Measurements from ENCODE around the gene GAPDHS. TPM values are rescaled to one million over a fixed set of nuclear protein-coding genes. Genes with fewer than 3 reads are reported as not detected.

GAPDHS gene
- total and polyA plus RNA-seq, 2 donors (not counting 1 experiment from before 2014, with no cell fraction given): not detected

DNA sequence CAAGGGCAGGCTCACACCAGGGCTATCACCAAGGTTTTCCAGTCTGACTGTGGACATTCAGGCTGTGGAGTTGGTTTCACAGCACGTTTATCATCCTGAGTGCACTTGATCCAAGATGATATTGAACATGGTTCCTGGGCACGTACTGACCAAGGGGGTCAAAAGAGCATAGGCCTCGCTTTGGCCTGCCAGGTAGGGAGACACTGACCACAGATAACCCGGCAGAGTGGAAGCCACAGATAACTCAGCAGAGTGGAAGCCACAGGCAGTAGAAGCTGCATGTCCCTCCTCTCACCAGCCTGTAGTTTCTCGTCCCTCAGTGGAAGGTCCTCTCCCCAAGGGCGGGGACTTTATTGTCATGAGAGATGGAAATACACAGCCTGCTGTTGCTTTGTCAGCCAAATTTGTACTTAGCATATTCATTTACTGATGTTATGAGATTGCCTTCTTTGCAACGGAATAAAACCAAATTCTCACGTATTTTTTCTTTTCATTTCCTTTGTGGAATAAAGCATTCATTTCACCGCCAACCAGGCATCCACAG lies 34.2 kb upstream of the GAPDHS start:
- no peaks in the 10 kb centered on the region for H3K9me3 Mint-ChIP-seq (ENCODE audit: insufficient read depth)
- Histone ChIP-seq H3K9me3 (ENCODE audit: control extremely low read depth in 1 of 3, control insufficient read depth in 2 of 3, insufficient read depth in 1 of 3, low read length in 2 of 3) (no peaks in the 10 kb centered on the region), H3K79me2 (ENCODE audit: control insufficient read depth, insufficient read depth, low read length) (no peaks in the 10 kb centered on the region), H3K4me2 (replicated peaks; ENCODE audit: low read depth, low read length, poor library complexity, severe bottlenecking) (no peak overlapping the region), H3K27ac (ENCODE audit: low read length in 2 of 2) (no peak overlapping the region), H2AFZ (ENCODE audit: insufficient read depth, low read depth, low read length, poor library complexity, severe bottlenecking) (no peak overlapping the region), H3K4me1 (ENCODE audit: control insufficient read depth in 2 of 2, insufficient read depth in 2 of 2, low read length in 2 of 2) (peaks cover 6 to 11% of the 10 kb centered on the region in 2 donors), H3K36me3 (replicated peaks in 1 of 2; ENCODE audit: control extremely low read depth in 1 of 2, control insufficient read depth in 1 of 2, extremely low read depth in 1 of 2, insufficient read depth in 2 of 2, low read length in 1 of 2) (no peaks in the 10 kb centered on the region), H3K27me3 (replicated peaks in 1 of 4; ENCODE audit: control extremely low read depth in 1 of 4, control insufficient read depth in 3 of 4, insufficient read depth in 4 of 4, low read length in 3 of 4) (peaks cover 0 to 17% (median 2%) of the 10 kb centered on the region in 4 experiments), H3K9ac (ENCODE audit: low read length) (no peak overlapping the region), H4K20me1 (ENCODE audit: control insufficient read depth, insufficient read depth, low read length, poor library complexity, severe bottlenecking) (no peaks in the 10 kb centered on the region), H3K4me3 (ENCODE audit: control extremely low read depth in 1 of 5, extremely low read depth in 1 of 5, insufficient read depth in 1 of 5, low read depth in 2 of 5, low read length in 4 of 5) (no peak overlapping the region)
- intact Hi-C loops (cut with micrococcal nuclease): loop anchor here (10.0 kb wide), 1 partner anchor 354 kb away; the partner anchor contains the start of gene FXYD7
- WGBS (ENCODE audit: insufficient coverage): 75% methylated on average over 4 of the region's 9 CpGs
- no peak overlapping the region for H3K27ac Mint-ChIP-seq
- no peak overlapping the region for H3K4me3 Mint-ChIP-seq
- no peak for TF ChIP-seq EZH2 (IDR thresholded peaks at IDR 0.05; ENCODE audit: borderline replicate concordance, insufficient read depth, low read depth, low read length, poor library complexity, severe bottlenecking)
- TF ChIP-seq CTCF (IDR thresholded peaks at IDR 0.05): no peak
- ChIA-PET CTCF (no interaction called here), POLR2A (no interaction called here)
- DNase-seq (no peak), ATAC-seq (ENCODE audit: low read depth) (no peak)
- peaks cover 8% of the 10 kb centered on the region for H3K4me1 Mint-ChIP-seq
- peaks cover 20% of the 10 kb centered on the region for H3K27me3 Mint-ChIP-seq

DNA sequence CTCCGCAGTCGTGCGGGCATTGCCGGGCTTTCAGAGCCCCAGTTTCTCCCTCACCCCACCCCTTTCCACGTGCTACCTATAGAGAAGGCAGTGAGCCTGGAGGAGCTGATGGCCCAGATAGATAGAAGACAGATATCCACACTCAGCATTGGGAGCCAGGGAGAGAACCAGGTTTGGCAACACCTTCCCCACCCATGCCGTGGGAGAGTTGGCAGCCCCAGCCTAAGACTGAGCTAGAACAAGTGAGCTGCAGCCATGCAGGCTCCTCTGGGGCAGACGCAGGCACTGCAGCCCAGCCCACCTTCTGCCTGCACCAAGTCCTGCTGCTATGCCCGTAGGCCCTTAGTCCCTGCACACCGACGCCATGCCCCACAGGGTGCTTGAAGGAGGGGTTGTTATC lies 32.6 kb upstream of the GAPDHS start:
- H3K27me3 Mint-ChIP-seq: peaks cover 27% of the 10 kb centered on the region
- no peaks in the 10 kb centered on the region for H4K20me1 ChIP-seq (ENCODE audit: control insufficient read depth, insufficient read depth, low read length, poor library complexity, severe bottlenecking)
- H3K36me3 ChIP-seq (replicated peaks in 1 of 2; ENCODE audit: control extremely low read depth in 1 of 2, control insufficient read depth in 1 of 2, extremely low read depth in 1 of 2, insufficient read depth in 2 of 2, low read length in 1 of 2): no peaks in the 10 kb centered on the region
- H3K27me3 ChIP-seq (replicated peaks in 1 of 4; ENCODE audit: control extremely low read depth in 1 of 4, control insufficient read depth in 3 of 4, insufficient read depth in 4 of 4, low read length in 3 of 4): peaks cover 0 to 14% (median 2%) of the 10 kb centered on the region in 4 experiments
- no peak overlapping the region for H3K9ac ChIP-seq (ENCODE audit: low read length)
- 96% methylated on average over 3 of the region's 10 CpGs for WGBS (ENCODE audit: insufficient coverage)
- intact Hi-C loops (cut with micrococcal nuclease): no loop called here
- no peaks in the 10 kb centered on the region for H3K9me3 Mint-ChIP-seq (ENCODE audit: insufficient read depth)
- H3K27ac ChIP-seq (ENCODE audit: low read length in 2 of 2): no peak overlapping the region
- ChIA-PET POLR2A (no interaction called here), CTCF (no interaction called here)
- peaks cover under 1% of the 10 kb centered on the region for H3K4me1 Mint-ChIP-seq
- ATAC-seq (ENCODE audit: low read depth) (no peak), DNase-seq (no peak)
- no peaks in the 10 kb centered on the region for H3K79me2 ChIP-seq (ENCODE audit: control insufficient read depth, insufficient read depth, low read length)
- H3K9me3 ChIP-seq (ENCODE audit: control extremely low read depth in 1 of 3, control insufficient read depth in 2 of 3, insufficient read depth in 1 of 3, low read length in 2 of 3): no peaks in the 10 kb centered on the region
- TF ChIP-seq CTCF (IDR thresholded peaks at IDR 0.05) (no peak), EZH2 (IDR thresholded peaks at IDR 0.05; ENCODE audit: borderline replicate concordance, insufficient read depth, low read depth, low read length, poor library complexity, severe bottlenecking) (no peak)
- H2AFZ ChIP-seq (ENCODE audit: insufficient read depth, low read depth, low read length, poor library complexity, severe bottlenecking): no peak overlapping the region
- H3K4me2 ChIP-seq (replicated peaks; ENCODE audit: low read depth, low read length, poor library complexity, severe bottlenecking): no peak overlapping the region
- H3K4me1 ChIP-seq (ENCODE audit: control insufficient read depth in 2 of 2, insufficient read depth in 2 of 2, low read length in 2 of 2): peaks cover 0 to 2% of the 10 kb centered on the region in 2 donors
- H3K4me3 Mint-ChIP-seq: no peak overlapping the region
- no peak overlapping the region for H3K27ac Mint-ChIP-seq
- no peak overlapping the region for H3K4me3 ChIP-seq (ENCODE audit: control extremely low read depth in 1 of 5, extremely low read depth in 1 of 5, insufficient read depth in 1 of 5, low read depth in 2 of 5, low read length in 4 of 5)

Measured in B cell (primary cell).